Pancreas (tissue), 8 donors: ENCODE data around the gene PCSK9. TPM values are rescaled to one million over a fixed set of nuclear protein-coding genes. Genes with fewer than 3 reads are reported as not detected.

Experiments used
- polyA plus RNA-seq, 2 donors: library from polyadenylated mRNA; stranded (reverse); fragments of 200-250 nt; gene quantifications; one replicate each; pipeline ENCODE4 v1.2.3, GENCODE V29; 2013
- total RNA-seq, 6 donors: library from RNA; stranded (reverse); fragmentation: NEBNext Ultra II Directional in 4 of 6; extraction: Animal tissue kit (Norgen Biotek cat#: 25700) in 4 of 6; gene quantifications; one replicate each; pipeline versions ENCODE4 v1.2.1 to v1.2.4, GENCODE V29; 2021 to 2023
- donor health status: healthy with polysubstance abuse.
- donor health status: DM: no; HTN: no; CAD: no; lungs with moderate emphysema.
- donor health status: DM: no; HTN: no; CAD: no.
- donor health status: Bipolar disorder and iron deficiency.
- donor health status: DM: yes; HTN: yes; CAD: no.
- donor health status: DM: no; HTN: no; CAD: no.
- donor health status: DM: no; HTN: no; CAD: no.
- donor health status: DM: yes; HTN: yes; CAD: no.

PCSK9 gene
- total and polyA plus RNA-seq, 8 donors = 0.95 to 10.1 (median 2.5) TPM

Other genes starting within 250 kb of the PCSK9 start
- 10 to 100 TPM in 1 of 6 donors, 1 to 10 TPM in 5; 6.7 to 10.6 (median 7.7) TPM for gene TTC22, start 238.2 kb upstream of the PCSK9 start, total RNA-seq
- 1 to 10 TPM; 6.1 to 6.2 TPM for gene TTC22, start 238.2 kb upstream of the PCSK9 start, polyA plus RNA-seq
- 10 to 100 TPM; 10.6 to 64.7 (median 38.5) TPM for gene DHCR24, start 152.4 kb upstream of the PCSK9 start, total RNA-seq
- 10 to 100 TPM; 10.6 to 11.3 TPM for gene DHCR24, start 152.4 kb upstream of the PCSK9 start, polyA plus RNA-seq
- 1 to 10 TPM; 1.1 to 2.0 (median 1.6) TPM for gene TMEM61, start 58.9 kb upstream of the PCSK9 start, total RNA-seq
- gene TMEM61, start 58.9 kb upstream of the PCSK9 start, polyA plus RNA-seq = 10 to 100 TPM in 1 of 2 donors, 1 to 10 TPM in 1; 4.6 to 15.6 TPM
- not detected for gene BSND, start 40.6 kb upstream of the PCSK9 start, total RNA-seq
- under 1 TPM; 0.02 to 0.04 TPM for gene BSND, start 40.6 kb upstream of the PCSK9 start, polyA plus RNA-seq
- gene USP24, start 175.8 kb downstream of the PCSK9 start, total RNA-seq = 10 to 100 TPM; 12.2 to 26.8 (median 16.4) TPM
- 10 to 100 TPM in 1 of 2 donors, 1 to 10 TPM in 1; 7.5 to 13.3 TPM for gene USP24, start 175.8 kb downstream of the PCSK9 start, polyA plus RNA-seq